CD4-positive, alpha-beta T cell (primary cell): Measurements from ENCODE around the gene CEP112. TPM values are rescaled to one million over a fixed set of nuclear protein-coding genes. Genes with fewer than 3 reads are reported as not detected.

Experiments
- ATAC-seq: fragments of 200-7000 bp; cut with Tn5 transposase; one replicate; pipeline ENCODE4 v1.10.0; 2022; ENCODE audit warnings: mild to moderate bottlenecking; ENCODE audit not compliant: poor library complexity
- CTCF ChIA-PET: fragments of 350-600 bp; sonication (Branson Sonifier 250); formaldehyde crosslinking; loops from one replicate; lab custom pipeline; 2021; ENCODE audit warnings: antibody characterized with exemption, inconsistent platforms; lab: Charles Lee
- POLR2A ChIA-PET: fragments of 350-600 bp; sonication (Branson Sonifier 250); formaldehyde crosslinking; loops from one replicate; lab custom pipeline; 2021; ENCODE audit warnings: antibody characterized with exemption, inconsistent platforms; lab: Charles Lee
- DNase-seq, 14 experiments: peaks; one replicate each; pipeline ENCODE4 v3.0.0-alpha.2; 2013 to 2020; ENCODE audit warnings: mixed read lengths in 2 of 14
- H3K27ac ChIP-seq, 2 donors: one replicate each; pipeline versions ENCODE4 v1.5.1 to v1.7.0; 2013; ENCODE audit warnings: low read length in 2 of 2, low read depth in 1 of 2, mild to moderate bottlenecking in 1 of 2
- H3K27me3 ChIP-seq, 2 experiments: 1 replicate in 1 of 2; 2 replicates in 1 of 2; pipeline versions ENCODE4 v1.6.1 to v1.7.0; 2013; ENCODE audit warnings: low read length in 2 of 2, control low read depth in 1 of 2, mild to moderate bottlenecking in 1 of 2, moderate library complexity in 1 of 2; ENCODE audit not compliant: insufficient read depth in 2 of 2, control insufficient read depth in 1 of 2
- H3K36me3 ChIP-seq: one replicate; pipeline ENCODE4 v1.6.1; 2013; ENCODE audit warnings: low read length, control low read depth; ENCODE audit not compliant: insufficient read depth
- H3K4me1 ChIP-seq: one replicate; pipeline ENCODE4 v1.6.1; 2013; ENCODE audit warnings: low read length, control low read depth; ENCODE audit not compliant: insufficient read depth
- H3K4me3 ChIP-seq: one replicate; pipeline ENCODE4 v1.5.1; 2013; ENCODE audit warnings: mild to moderate bottlenecking, low read length, moderate library complexity
- H3K9me3 ChIP-seq, 2 experiments: 1 replicate in 1 of 2; 2 replicates in 1 of 2; pipeline versions ENCODE4 v1.6.1 to v1.7.0; 2013; ENCODE audit warnings: low read length in 2 of 2, mild to moderate bottlenecking in 2 of 2, control low read depth in 1 of 2, moderate library complexity in 1 of 2; ENCODE audit not compliant: control insufficient read depth in 1 of 2, insufficient read depth in 1 of 2
- H3K27ac Mint-ChIP-seq: one replicate; pipeline ENCODE4 v1.8.0; 2020; ENCODE audit warnings: mixed read lengths
- H3K27me3 Mint-ChIP-seq: one replicate; pipeline ENCODE4 v1.8.0; 2021; ENCODE audit warnings: mixed read lengths
- H3K36me3 Mint-ChIP-seq: one replicate; pipeline ENCODE4 v1.8.0; 2021; ENCODE audit warnings: low read depth, mixed read lengths
- H3K4me1 Mint-ChIP-seq: one replicate; pipeline ENCODE4 v1.8.0; 2021; ENCODE audit warnings: low read depth, mixed read lengths
- H3K4me3 Mint-ChIP-seq: one replicate; pipeline ENCODE4 v1.8.0; 2020; ENCODE audit warnings: mild to moderate bottlenecking, mixed read lengths
- H3K9me3 Mint-ChIP-seq: one replicate; pipeline ENCODE4 v1.8.0; 2020; ENCODE audit warnings: mixed read lengths
- intact Hi-C, 2 experiments: fragments of 100-400 bp; cut with DNase I in 1 of 2; cut with micrococcal nuclease in 1 of 2; formaldehyde crosslinking; loops; one replicate each; pipeline versions ENCODE4 v1.15.1 to v1.9.0; 2023 to 2025; cut with DNase I, micrococcal nuclease
- total RNA-seq, 174 experiments: library from RNA in 2 of 174; stranded (reverse) in 2 of 174; gene quantifications; one replicate each; pipeline ENCODE4 v1.2.3 and lab custom pipeline; 2021 to 2026
- TF ChIP-seq, protein P1 (sequence below): fragments of 200-600 bp; IDR thresholded peaks from one replicate; pipeline ENCODE4 v1.8.0; 2022; ENCODE audit warnings: antibody characterized with exemption, mild to moderate bottlenecking

Gene CEP112
- total RNA-seq, 2 experiments from 2014 or later, result 1.6 to 2.2 TPM

GRCh38 chr17:65774787-65775186 lies 417.1 kb downstream of the CEP112 start:
- no peak for DNase-seq
- H3K9me3 ChIP-seq, result no peaks in the 10 kb centered on the region
- Mint-ChIP-seq H3K4me3 (no peak overlapping the region), H3K27me3 (no peaks in the 10 kb centered on the region), H3K36me3 (no peaks in the 10 kb centered on the region), H3K4me1 (peaks cover 11% of the 10 kb centered on the region), H3K9me3 (no peaks in the 10 kb centered on the region), H3K27ac (no peak overlapping the region)
- ATAC-seq, result no peak
- H3K27ac ChIP-seq, result no peak overlapping the region
- TF ChIP-seq, protein P1, sequence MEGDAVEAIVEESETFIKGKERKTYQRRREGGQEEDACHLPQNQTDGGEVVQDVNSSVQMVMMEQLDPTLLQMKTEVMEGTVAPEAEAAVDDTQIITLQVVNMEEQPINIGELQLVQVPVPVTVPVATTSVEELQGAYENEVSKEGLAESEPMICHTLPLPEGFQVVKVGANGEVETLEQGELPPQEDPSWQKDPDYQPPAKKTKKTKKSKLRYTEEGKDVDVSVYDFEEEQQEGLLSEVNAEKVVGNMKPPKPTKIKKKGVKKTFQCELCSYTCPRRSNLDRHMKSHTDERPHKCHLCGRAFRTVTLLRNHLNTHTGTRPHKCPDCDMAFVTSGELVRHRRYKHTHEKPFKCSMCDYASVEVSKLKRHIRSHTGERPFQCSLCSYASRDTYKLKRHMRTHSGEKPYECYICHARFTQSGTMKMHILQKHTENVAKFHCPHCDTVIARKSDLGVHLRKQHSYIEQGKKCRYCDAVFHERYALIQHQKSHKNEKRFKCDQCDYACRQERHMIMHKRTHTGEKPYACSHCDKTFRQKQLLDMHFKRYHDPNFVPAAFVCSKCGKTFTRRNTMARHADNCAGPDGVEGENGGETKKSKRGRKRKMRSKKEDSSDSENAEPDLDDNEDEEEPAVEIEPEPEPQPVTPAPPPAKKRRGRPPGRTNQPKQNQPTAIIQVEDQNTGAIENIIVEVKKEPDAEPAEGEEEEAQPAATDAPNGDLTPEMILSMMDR, result no peak
- ChIA-PET POLR2A (no interaction called here), CTCF (no interaction called here)
- H3K4me1 ChIP-seq, result peaks cover 11% of the 10 kb centered on the region
- no peaks in the 10 kb centered on the region for H3K36me3 ChIP-seq
- H3K4me3 ChIP-seq, result no peak overlapping the region
- intact Hi-C loops, result no loop called here
- no peaks in the 10 kb centered on the region for H3K27me3 ChIP-seq

- Mint-ChIP-seq H3K4me1 (peaks cover 11% of the 10 kb centered on the region), H3K27ac (no peak overlapping the region), H3K9me3 (no peaks in the 10 kb centered on the region), H3K27me3 (no peaks in the 10 kb centered on the region), H3K4me3 (no peak overlapping the region), H3K36me3 (no peaks in the 10 kb centered on the region)
- DNase-seq, result no peak
- Histone ChIP-seq H3K4me1 (peaks cover 11% of the 10 kb centered on the region), H3K4me3 (no peak overlapping the region), H3K27ac (no peak overlapping the region), H3K9me3 (no peaks in the 10 kb centered on the region), H3K27me3 (no peaks in the 10 kb centered on the region), H3K36me3 (no peaks in the 10 kb centered on the region)
- CTCF ChIA-PET, result no interaction called here
- TF ChIP-seq, protein P1, result no peak
- intact Hi-C loops, result no loop called here
- no peak for ATAC-seq
- POLR2A ChIA-PET, result no interaction called here
These were observed 418.9 kb downstream of the CEP112 start for GRCh38 chr17:65772989-65773388.

DNA sequence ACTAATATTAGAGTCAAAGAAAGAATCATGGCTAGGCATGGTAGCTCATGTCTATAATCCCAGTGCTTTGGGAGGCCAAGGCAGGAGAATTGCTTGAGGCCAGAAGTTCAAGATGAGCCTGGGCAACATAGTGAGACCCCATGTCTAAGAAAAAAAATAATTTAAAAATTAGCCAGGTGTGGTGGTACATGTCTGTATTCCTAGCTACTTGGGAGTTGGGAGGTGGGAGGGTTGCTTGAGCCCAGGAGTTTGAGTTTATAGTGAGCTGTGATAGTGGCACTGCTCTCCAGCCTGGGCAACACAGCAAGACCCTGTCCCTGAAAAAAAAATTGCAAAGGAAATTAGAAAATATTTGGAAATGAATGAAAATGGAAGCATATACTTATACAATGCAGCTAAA lies 420.2 kb downstream of the CEP112 start:
- TF ChIP-seq, protein P1, result no peak
- Histone ChIP-seq H3K36me3 (no peaks in the 10 kb centered on the region), H3K9me3 (no peaks in the 10 kb centered on the region), H3K27me3 (no peaks in the 10 kb centered on the region), H3K4me1 (peaks cover 11% of the 10 kb centered on the region), H3K27ac (no peak overlapping the region), H3K4me3 (no peak overlapping the region)
- Mint-ChIP-seq H3K27ac (no peak overlapping the region), H3K9me3 (no peaks in the 10 kb centered on the region), H3K27me3 (no peaks in the 10 kb centered on the region), H3K36me3 (no peaks in the 10 kb centered on the region), H3K4me3 (no peak overlapping the region), H3K4me1 (peaks cover 11% of the 10 kb centered on the region)
- ChIA-PET CTCF (no interaction called here), POLR2A (no interaction called here)
- DNase-seq (no peak), ATAC-seq (no peak)
- intact Hi-C loops, result no loop called here
